HL-60/S4 treated with retinoic acid at 250 ng/mL for 4 days and 3 days (cell line): ENCODE measurements around the gene CACNA1G.

Source experiments
- in situ Hi-C: fragments of 300-500 bp; cut with MboI; formaldehyde crosslinking; loops from 2 replicates; pipeline ENCODE4 v1.7.0; 2022; ENCODE audit warnings: low sequenced_read_pairs

The CACNA1G gene

DNA sequence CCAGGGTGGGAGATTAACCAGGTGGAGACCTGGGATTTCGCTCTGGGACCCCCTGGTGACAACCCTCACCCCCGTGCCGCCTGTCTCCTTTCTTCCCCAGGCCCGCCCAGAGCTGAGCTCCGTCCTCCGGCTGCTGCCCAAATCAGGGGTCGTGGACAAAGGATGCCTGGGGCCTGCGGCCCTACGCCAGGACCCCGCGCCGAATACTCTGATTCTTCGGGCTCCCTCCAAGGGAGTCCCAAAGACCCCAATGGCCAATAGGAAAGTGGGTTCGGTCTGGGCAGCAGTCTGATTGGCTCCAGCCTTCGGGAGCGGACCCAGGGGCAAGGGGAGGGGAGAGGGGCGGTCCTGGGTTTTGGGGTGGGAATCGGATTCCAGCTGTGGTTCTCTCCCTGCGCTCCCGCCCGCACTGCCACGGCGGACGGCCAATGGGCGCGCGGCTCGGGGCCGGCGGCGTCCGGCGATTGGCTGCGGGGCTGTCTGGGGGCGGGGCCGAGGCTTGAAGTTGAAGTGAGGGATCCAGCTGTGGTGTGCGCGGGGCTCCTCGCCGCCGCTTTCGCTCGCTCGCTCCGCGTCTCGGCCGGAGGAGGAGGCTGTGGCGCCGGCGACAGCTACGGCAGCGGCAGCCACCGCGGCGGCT lies at the start of gene CACNA1G:
CACNA1G (plus strand) TSS at position 531 of the 640 bp plus-strand sequence. CDS start 745 bp downstream, outside the sequence.
- in situ Hi-C loops, result no loop called here

- in situ Hi-C loops, result no loop called here
These were observed 49.5 kb upstream of the CACNA1G start for GRCh38 chr17:50511058-50511457.

DNA sequence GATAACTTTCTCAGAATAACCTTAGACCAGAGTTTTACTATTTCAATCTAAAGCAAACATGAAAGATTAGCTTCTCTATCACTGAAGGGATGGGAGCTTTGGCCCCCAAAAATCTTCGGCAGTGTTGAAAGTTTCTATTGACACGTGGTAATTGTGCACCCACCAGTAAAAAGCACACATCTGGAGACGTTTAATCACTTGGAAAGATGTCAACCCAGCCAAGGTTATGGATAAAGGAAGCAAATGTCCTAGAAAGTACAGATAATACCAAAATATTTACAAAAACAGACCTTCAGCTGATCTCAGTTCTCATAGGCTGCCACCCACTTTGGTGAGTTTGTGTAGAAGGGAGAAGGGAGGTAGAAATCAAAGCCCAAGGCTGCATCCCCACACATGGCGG lies 47.0 kb upstream of the CACNA1G start:
- in situ Hi-C loops, result no loop called here

GRCh38 chr17:50514388-50514787 lies 46.1 kb upstream of the CACNA1G start:
- in situ Hi-C loops, result no loop called here

GRCh38 chr17:50514936-50515702 lies 45.4 kb upstream of the CACNA1G start:
- in situ Hi-C loops, result no loop called here

- in situ Hi-C loops, result no loop called here
These were observed 43.5 kb upstream of the CACNA1G start for GRCh38 chr17:50517011-50517410.

GRCh38 chr17:50517504-50518383 lies 42.8 kb upstream of the CACNA1G start:
- in situ Hi-C loops, result no loop called here

- in situ Hi-C loops, result no loop called here
These were observed 42.0 kb upstream of the CACNA1G start for GRCh38 chr17:50518384-50519023.

DNA sequence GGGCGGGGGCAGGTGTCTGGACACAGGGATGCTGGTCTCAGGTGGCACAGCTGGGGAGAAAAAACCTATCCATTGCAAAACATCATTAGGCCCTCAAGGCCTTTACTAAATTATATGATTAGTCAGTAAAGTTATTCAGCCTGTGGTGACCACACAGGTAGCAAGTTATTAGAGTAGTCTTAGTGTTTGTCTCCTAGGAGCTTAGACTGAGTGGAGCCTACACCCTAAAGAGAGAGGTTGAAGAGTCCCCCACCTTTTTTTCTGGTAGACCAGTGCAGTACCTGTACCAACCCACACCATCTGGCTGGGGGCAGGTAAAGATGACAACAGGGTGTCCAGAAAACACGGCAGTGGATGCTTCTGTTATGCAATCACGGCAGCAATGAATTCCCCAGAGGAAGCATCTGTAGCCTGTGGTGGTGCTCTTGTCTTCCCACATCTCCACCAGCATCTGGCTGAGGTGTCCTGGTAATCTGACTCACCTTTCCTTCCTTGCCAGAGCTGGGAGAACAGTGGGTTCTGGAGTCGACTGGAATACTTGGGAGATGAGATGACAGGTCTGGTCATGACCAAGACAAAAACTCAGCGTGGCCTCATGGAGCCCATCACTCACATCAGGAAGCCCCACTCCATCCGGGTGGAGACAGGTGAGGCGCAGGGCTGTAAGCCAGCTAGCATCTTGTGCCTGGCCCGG lies 41.2 kb upstream of the CACNA1G start:
- in situ Hi-C loops, result no loop called here

- in situ Hi-C loops, result no loop called here
These were observed 40.0 kb upstream of the CACNA1G start for GRCh38 chr17:50520483-50520882.

DNA sequence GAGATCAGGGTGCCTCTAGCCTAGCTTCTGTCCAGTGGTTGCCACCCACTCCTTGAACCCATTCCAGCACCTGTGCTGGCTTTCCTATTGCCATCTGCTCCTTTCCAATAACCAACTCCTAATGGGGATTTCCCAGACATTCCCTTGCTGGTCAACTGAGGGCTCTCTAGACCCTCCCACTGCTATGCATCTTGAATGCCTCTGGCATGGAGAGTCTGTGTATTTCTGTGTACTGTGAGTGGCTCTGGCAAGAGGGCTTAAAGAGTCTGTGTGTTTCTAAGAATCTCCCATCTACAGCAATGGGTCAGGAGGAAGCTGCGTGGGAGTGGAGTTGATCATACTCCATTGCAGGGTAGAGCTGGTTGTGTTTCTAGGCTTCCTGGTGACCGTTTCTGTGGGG lies 39.0 kb upstream of the CACNA1G start:
- in situ Hi-C loops, result no loop called here

DNA sequence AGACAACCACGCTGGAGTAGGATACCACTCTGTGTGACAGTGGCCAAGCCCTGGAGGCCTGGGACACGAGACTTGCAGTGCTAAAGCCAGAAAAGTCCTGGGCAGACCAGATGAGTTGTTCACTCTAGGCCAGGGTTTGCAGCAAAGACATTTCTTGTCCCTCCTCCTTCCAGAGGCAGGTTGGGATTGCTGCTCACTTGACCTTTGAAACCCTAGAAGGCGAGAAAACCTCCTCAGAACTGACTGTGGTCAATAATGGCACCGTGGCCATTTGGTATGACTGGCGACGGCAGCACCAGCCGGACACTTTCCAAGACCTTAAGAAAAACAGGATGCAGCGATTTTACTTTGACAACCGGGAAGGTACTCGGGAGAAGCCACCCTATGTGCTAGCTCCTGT lies 37.7 kb upstream of the CACNA1G start:
- in situ Hi-C loops, result no loop called here

- in situ Hi-C loops, result no loop called here
These were observed 37.3 kb upstream of the CACNA1G start for GRCh38 chr17:50523208-50523607.

DNA sequence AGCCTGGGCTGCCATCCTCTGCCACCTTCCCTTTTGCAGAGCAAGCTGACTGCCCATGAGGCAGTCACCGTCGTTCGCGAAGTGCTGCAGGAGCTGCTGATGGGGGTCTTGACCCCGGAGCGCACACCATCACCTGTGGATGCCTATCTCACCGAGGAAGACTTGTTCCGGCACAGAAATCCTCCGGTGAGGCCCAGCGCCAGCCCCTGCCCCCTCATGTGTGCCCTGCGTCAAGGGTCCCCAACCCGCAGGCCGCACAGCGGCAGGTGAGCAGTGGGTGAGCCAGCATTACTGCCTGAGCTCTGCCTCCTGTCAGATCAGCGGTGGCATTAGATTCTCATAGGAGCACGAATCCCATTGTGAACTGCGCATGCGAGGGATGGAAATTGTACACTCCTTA lies 35.7 kb upstream of the CACNA1G start:
- in situ Hi-C loops, result loop anchor here (25.0 kb wide), 1 partner anchor 437 kb away; no protein-coding TSS in a partner anchor

DNA sequence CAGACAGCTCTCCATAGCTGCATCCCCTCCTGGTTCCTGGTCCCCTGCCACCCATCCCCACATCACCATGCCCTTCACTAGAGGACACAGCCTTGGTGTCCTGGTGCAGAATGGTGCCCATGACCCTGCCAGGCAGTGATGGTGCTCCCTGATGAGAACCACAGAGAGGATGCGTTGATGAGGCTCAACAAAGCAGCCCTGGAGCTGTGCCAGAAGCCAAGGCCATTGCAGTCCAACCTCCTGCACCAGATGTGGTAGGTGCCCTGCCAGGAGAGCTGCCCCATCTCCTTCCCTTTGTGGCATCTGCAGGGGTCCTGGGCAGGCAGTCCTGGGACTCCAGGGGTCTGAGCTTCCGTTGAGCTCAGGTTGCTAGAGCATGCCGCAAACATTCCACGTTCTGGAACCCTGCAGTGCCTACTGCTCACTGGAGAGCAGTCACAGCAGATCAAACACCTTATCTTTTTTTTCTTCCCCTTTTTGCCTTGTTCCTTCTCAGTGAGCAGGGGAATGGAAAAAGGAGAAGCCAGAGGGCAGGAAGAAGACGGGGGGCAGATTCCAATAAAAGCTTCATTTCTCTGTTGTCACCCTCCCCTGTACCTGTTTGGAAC lies 33.3 kb upstream of the CACNA1G start:
- in situ Hi-C loops, result loop anchor here (25.0 kb wide), 1 partner anchor 435 kb away; no protein-coding TSS in a partner anchor

DNA sequence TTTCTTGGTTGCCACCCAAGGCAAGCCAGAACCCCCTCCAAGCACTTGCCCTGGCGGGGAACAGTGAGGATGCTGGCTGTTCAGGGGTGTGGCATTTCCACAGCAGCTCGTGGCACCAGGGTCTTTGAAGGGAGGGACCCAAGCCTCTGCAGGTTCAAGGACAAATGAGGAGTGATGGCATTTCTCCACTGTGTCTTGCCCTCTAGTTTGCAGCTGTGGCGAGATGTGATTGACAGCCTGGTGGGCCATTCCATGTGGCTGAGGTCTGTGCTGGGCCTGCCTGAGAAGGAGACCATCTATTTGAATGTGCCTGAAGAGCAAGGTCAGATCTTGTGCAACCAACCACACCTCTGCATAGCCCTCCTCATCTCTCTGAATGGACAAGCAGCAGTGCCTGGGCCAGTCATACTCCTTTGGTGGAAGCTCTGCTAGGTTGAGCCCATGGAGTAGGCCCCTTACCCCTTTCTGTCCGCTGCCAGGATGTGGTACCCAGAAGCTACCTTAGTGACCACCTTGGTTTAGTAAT lies 32.5 kb upstream of the CACNA1G start:
- in situ Hi-C loops, result loop anchor here (25.0 kb wide), 1 partner anchor 434 kb away; no protein-coding TSS in a partner anchor

GRCh38 chr17:50529849-50530248 lies 30.7 kb upstream of the CACNA1G start:
- in situ Hi-C loops, result loop anchor here (25.0 kb wide), 1 partner anchor 432 kb away; no protein-coding TSS in a partner anchor

- in situ Hi-C loops, result loop anchor here (25.0 kb wide), 1 partner anchor 431 kb away; no protein-coding TSS in a partner anchor
These were observed 29.0 kb upstream of the CACNA1G start for GRCh38 chr17:50531428-50532025.
